ENCODE measurements around the gene ARL5A.

ARL5A gene

DNA sequence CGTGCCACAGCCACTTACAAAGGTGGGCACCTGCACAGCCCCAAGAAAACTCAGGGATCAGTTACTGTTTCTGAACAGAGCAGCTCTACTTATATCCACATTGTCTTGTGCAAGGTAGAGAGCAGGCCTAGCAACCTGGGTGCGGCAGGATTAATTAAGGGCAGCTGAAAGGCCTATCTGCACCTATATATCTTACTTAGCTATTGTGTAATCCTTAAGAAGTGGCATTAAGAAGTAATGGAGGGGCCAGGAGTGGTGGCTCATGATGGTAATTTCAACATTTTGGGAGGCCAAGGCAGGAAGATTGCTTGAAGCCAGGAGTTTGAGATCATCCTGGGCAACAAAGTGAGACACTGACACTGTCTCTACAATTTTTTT is 12.8 kb upstream of the ARL5A start:
- ChIA-PET POLR2A (ENCODE audit: low non-redundant PET) (no interaction called here), CTCF (interaction anchor here (0.6 to 0.9 kb wide), 2 partner anchors 45 to 56 kb away, joined by 3 to 4 read pairs; no protein-coding TSS in a partner anchor)
- no peak for DNase-seq (ENCODE audit: low spot score)
- no peak for TF ChIP-seq CTCF (conservative IDR thresholded peaks at IDR 0.05; ENCODE audit: low read depth)
- no peak overlapping the region for H3K27ac ChIP-seq

DNA sequence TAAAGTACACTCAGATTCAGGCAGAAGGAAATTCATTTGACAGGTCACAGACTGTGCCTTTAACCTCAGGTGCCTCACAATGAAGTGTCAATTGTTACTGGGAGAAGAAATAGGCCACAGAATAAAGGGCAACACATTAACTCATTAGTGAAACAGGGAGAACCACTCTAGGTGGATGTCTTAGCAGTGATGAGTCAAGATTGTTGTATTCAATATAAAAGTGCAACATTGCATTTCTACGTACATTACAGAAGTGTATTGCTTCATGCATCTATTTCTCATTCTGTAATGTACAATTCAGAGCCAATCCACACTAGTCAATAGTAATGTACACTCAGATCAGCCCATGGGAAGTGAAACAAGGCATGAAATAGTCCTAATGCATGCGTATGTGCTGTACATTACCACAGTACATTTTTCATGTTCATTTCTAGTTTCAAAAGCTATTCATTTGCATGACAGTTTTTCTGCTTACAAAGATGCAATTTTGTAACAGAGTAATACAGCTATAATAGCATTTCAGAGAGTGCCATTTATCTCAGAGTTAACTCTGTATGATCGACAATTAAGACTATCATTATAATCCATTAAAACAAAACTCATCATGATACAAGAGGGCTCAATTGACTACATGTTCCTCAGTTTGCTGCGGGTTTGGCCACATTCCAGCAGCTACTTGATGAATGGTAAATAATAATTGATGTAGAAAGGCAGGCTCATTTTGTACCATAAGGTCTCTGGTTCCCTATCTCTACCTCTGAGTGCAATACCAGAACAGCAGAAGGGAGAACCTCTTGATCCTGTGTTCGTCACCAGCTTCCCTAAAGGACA is 12.2 kb upstream of the ARL5A start:
- H3K27ac ChIP-seq, result no peak overlapping the region
- CTCF ChIA-PET, result interaction anchor here (0.6 to 0.9 kb wide), 2 partner anchors 46 to 57 kb away, joined by 3 to 4 read pairs; no protein-coding TSS in a partner anchor
- DNase-seq (ENCODE audit: low spot score), result no peak
- POLR2A ChIA-PET (ENCODE audit: low non-redundant PET), result no interaction called here
- no peak for TF ChIP-seq CTCF (conservative IDR thresholded peaks at IDR 0.05; ENCODE audit: low read depth)

DNA sequence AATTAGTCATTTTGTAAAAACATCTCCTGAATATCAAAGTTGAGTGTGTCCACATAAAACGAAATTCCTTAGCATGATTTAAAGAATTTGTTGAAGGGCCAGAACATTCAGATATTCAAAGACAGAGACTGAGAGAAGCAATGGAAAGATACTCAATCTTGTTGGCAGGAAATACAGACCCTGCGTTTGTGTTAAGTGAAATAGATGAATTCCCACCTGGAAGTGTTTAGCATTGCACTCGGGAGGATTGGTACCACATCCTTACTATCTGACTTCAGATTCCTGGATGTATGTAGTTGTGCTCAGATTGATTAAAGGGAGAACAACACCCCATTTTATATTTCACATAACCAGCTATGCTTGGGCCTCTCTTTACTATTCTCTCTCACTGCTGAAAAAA is 9.7 kb upstream of the ARL5A start:
- no peak for DNase-seq (ENCODE audit: low spot score)
- TF ChIP-seq CTCF (conservative IDR thresholded peaks at IDR 0.05; ENCODE audit: low read depth), result no peak
- H3K27ac ChIP-seq, result no peak overlapping the region
- ChIA-PET POLR2A (ENCODE audit: low non-redundant PET) (no interaction called here), CTCF (interaction anchor here (0.5 kb wide), 1 partner anchor 644 kb away, joined by 3 read pairs; no protein-coding TSS in a partner anchor)

DNA sequence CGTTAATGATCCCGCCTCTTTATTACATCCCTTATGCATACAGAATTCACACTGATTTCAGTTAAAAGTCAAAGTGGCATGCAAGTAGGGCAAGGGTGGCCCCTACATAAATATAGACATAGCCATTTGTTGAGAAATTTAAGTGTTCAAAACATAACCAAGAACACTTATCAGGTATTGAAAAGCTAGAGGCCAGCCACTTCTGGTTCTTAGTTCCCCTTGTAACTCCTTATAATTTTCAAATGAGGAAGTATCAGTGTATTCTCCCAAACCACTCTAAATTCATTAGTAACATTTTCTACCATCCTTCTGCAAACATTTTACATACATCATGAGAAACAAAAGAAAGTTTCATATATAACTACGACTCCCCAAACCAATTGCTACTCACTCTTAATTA is 5.8 kb upstream of the ARL5A start:
- CTCF ChIA-PET, result no interaction called here
- no peak for TF ChIP-seq CTCF (conservative IDR thresholded peaks at IDR 0.05; ENCODE audit: low read depth)
- POLR2A ChIA-PET (ENCODE audit: low non-redundant PET), result no interaction called here
- DNase-seq (ENCODE audit: low spot score), result no peak
- no peak overlapping the region for H3K27ac ChIP-seq

- no peak for TF ChIP-seq CTCF (conservative IDR thresholded peaks at IDR 0.05; ENCODE audit: low read depth)
- H3K27ac ChIP-seq, result no peak overlapping the region
- ChIA-PET CTCF (interaction anchor here (0.7 kb wide), 1 partner anchor 61 kb away, joined by 3 read pairs; no protein-coding TSS in a partner anchor), POLR2A (ENCODE audit: low non-redundant PET) (no interaction called here)
- DNase-seq (ENCODE audit: low spot score), result no peak
Observed at GRCh38 chr2:151830961-151831360, 2.7 kb upstream of the ARL5A start.

- H3K27ac ChIP-seq, result no peak overlapping the region
Observed at GRCh38 chr2:151828890-151829324, 686 bp upstream of the ARL5A start.

More at GRCh38 chr2:151828890-151829324, 686 bp upstream of the ARL5A start:
- no peak for DNase-seq (ENCODE audit: low spot score)
- no peak for TF ChIP-seq CTCF (conservative IDR thresholded peaks at IDR 0.05; ENCODE audit: low read depth)
- POLR2A ChIA-PET (ENCODE audit: low non-redundant PET), result no interaction called here
- CTCF ChIA-PET, result no interaction called here

Measured in RWPE1 (cell line).